ENCODE data around the gene CPSF4. TPM values are rescaled to one million over a fixed set of nuclear protein-coding genes. Genes with fewer than 3 reads are reported as not detected.

The CPSF4 gene
- total RNA-seq, 1 donor from 2014 or later: 54.5 TPM

DNA sequence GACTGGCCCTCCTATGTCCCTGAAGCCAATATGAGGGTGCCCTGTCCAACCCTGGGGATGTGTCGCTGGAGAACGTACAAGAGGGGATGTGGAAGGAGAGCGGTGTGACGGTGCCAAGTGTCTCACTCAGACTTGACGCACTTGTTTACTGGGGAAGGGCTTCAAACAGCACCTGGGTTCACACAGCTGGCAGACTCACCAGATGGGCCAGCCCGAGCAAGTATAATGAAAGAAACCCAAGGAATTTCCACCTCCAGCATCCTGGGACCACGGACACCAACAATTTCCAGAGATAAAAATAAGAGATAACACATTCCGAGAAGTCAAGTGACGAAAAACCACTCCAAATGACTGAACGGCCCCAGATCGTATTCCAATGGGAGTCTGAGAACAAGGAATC is 21.9 kb downstream of the CPSF4 start:
- DNase-seq (ENCODE audit: low read depth) (peak; percentile 73), FAIRE-seq (no peak)
- H3K4me3 ChIP-seq (ENCODE audit: low read depth, low read length): no peak overlapping the region
- peaks cover 24% of the 10 kb centered on the region for H3K36me3 ChIP-seq (ENCODE audit: control insufficient read depth, insufficient read depth, low read length)
- TF ChIP-seq, protein P1, sequence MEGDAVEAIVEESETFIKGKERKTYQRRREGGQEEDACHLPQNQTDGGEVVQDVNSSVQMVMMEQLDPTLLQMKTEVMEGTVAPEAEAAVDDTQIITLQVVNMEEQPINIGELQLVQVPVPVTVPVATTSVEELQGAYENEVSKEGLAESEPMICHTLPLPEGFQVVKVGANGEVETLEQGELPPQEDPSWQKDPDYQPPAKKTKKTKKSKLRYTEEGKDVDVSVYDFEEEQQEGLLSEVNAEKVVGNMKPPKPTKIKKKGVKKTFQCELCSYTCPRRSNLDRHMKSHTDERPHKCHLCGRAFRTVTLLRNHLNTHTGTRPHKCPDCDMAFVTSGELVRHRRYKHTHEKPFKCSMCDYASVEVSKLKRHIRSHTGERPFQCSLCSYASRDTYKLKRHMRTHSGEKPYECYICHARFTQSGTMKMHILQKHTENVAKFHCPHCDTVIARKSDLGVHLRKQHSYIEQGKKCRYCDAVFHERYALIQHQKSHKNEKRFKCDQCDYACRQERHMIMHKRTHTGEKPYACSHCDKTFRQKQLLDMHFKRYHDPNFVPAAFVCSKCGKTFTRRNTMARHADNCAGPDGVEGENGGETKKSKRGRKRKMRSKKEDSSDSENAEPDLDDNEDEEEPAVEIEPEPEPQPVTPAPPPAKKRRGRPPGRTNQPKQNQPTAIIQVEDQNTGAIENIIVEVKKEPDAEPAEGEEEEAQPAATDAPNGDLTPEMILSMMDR (IDR thresholded peaks at IDR 0.05; ENCODE audit: insufficient read depth, low read length, severe bottlenecking): no peak
- H3K27me3 ChIP-seq (ENCODE audit: control insufficient read depth, insufficient read depth, low read length): no peaks in the 10 kb centered on the region

DNA sequence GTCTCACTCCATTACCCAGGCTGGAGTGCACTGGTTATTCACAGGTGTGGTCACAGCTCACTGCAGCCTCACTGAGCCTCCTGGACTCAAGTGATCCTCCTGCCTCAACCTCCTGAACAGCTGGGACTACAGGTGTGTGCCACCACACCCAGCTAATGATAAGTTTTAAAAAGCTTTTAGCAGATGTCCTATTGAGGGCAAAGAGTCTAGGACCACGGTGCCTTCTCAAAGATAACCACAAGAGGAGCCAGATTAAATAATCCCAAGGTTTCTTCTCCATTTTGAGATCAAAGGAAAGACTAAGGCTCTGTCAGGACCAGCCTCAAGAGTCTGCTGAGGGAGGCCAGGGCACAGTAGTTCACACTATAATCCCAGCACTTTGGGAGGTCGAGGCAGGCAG is 22.5 kb downstream of the CPSF4 start:
- no peak for DNase-seq (ENCODE audit: low read depth)
- FAIRE-seq: no peak
- TF ChIP-seq, protein P1 (IDR thresholded peaks at IDR 0.05; ENCODE audit: insufficient read depth, low read length, severe bottlenecking): peak; percentile 2
- Histone ChIP-seq H3K4me3 (ENCODE audit: low read depth, low read length) (no peak overlapping the region), H3K36me3 (ENCODE audit: control insufficient read depth, insufficient read depth, low read length) (peaks cover 20% of the 10 kb centered on the region), H3K27me3 (ENCODE audit: control insufficient read depth, insufficient read depth, low read length) (no peaks in the 10 kb centered on the region)

DNA sequence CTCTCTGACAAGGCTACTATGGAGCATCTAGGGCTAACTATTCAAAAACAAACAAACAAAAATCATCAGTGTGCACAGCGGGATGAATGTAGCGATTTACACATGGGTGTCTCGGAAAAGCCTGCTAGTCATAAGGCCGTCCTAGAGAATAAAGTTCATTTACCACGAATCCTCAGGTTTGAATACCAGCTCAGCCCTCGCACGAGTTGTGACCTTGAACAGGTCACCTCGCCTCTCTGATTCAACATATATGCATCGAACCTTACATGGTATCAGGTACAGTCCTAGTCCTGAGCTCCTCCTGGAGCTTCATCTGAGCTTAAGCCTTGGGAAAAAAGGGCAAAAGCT is 26.7 kb downstream of the CPSF4 start:
- no peaks in the 10 kb centered on the region for H3K27me3 ChIP-seq (ENCODE audit: control insufficient read depth, insufficient read depth, low read length)
- no peak for DNase-seq (ENCODE audit: low read depth)
- peaks cover 6% of the 10 kb centered on the region for H3K36me3 ChIP-seq (ENCODE audit: control insufficient read depth, insufficient read depth, low read length)
- peak overlapping the region; percentile 67 for H3K4me3 ChIP-seq (ENCODE audit: low read depth, low read length)
- no peak for FAIRE-seq
- TF ChIP-seq, protein P1 (IDR thresholded peaks at IDR 0.05; ENCODE audit: insufficient read depth, low read length, severe bottlenecking): no peak

DNA sequence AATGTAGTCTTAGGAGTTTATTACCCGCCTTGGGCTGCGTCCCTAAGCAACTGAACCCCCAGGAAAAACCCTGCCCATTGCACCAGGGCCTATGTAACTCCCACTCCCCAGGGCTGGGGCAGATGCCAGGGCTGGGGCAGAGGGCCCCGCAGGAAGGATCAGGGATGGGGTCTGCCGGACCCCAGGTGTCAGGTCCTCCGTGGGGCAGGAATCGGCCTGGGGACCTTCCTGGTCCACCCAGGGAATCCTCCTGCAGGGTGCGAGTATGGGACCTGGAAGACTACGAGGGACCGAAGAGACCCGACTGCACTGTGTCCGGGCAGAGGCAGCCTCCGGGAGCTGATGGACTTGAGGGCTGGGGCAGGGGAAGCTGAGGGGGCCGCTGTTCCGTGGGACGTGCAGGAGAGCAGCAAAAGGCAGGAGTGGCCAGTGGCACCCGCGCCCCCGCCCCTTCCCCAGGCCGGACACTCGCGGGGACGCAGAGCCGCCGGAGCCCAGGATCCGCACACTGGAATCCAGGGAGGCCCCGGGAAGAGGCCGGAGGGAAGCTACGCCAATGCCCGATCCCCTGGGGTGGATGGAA is 29.7 kb downstream of the CPSF4 start:
- peaks cover 3% of the 10 kb centered on the region for H3K36me3 ChIP-seq (ENCODE audit: control insufficient read depth, insufficient read depth, low read length)
- DNase-seq (ENCODE audit: low read depth): no peak
- TF ChIP-seq, protein P1 (IDR thresholded peaks at IDR 0.05; ENCODE audit: insufficient read depth, low read length, severe bottlenecking): no peak
- H3K4me3 ChIP-seq (ENCODE audit: low read depth, low read length): no peak overlapping the region
- FAIRE-seq: no peak
- no peaks in the 10 kb centered on the region for H3K27me3 ChIP-seq (ENCODE audit: control insufficient read depth, insufficient read depth, low read length)

DNA sequence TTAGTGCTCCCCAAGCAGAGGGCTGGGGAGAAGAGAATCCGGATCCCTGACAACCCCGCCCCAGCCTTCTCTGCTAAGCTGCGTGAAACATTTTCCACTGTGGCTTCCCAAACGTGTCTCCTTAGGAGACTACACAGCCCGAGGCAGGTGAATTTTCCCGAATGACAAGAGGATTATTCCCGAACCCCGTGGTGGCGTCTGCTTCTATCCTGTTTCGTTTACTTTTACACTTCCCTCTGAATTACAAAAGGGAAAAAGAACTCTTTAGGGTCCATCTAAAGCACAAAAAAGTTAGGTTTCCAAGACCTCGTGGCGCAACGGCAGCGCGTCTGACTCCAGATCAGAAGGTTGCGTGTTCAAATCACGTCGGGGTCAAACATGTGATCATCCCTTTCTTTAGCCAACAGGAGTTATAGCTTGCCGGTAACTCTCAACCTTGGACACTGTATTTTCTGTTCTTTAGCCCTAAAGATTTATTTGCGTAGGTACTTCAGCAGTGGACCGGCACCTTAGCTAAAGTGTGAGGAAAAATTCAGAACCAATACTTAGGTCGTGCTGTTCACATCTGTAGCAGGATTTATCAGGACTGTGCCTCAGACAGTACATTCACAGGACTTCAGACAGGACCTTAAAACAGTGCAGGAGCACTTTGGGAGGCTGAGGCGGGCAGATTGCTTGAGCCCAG is 30.8 kb downstream of the CPSF4 start:
- DNase-seq (ENCODE audit: low read depth) (no peak), FAIRE-seq (no peak)
- Histone ChIP-seq H3K4me3 (ENCODE audit: low read depth, low read length) (no peak overlapping the region), H3K27me3 (ENCODE audit: control insufficient read depth, insufficient read depth, low read length) (no peaks in the 10 kb centered on the region), H3K36me3 (ENCODE audit: control insufficient read depth, insufficient read depth, low read length) (no peaks in the 10 kb centered on the region)
- TF ChIP-seq, protein P1 (IDR thresholded peaks at IDR 0.05; ENCODE audit: insufficient read depth, low read length, severe bottlenecking): no peak

All from bronchial epithelial cell (primary cell).